ENCODE data around the gene MUC5AC.

Gene MUC5AC

DNA sequence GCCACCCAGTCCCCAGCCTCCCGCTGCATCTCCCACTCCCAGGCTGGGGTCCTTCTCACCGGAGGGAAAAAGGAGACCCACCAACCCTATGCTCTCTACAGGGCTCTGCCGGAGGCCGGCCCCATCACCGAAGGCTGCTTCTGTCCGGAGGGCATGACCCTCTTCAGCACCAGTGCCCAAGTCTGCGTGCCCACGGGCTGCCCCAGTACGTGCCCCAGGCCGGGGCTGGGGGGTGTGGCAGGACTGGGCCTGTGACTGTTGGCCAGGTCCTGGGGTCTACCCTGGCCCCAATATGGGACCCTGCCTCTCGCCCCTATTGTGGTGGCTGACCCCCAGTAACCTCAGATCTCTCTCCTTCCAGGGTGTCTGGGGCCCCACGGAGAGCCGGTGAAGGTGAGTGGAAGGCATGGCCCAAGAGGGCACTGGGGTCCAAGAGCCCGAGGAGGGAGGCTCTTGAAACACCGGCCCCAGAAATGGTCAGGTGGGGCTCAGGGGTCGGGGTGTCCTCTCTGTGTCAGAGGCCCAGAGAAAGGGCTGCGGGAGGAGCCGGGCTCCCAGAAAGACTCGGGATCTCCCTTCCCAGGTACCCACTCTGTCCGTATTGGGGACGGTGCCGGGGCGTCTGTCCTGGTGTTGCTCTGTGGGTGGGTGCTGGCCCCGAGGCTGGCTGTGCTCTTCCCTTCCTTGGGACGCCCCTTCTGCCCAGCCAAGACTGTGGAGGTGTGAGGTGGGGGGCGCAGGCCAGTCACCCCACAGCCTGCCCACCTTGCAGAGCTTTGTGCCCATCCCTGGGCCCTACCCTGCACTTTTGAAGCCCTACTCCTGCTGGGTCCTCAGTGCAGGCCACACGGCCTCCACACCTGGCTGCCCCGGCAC, 39.0 kb downstream of the MUC5AC start:
- DNase-seq (ENCODE audit: low read depth in 2 of 2): no peak
- H3K4me3 ChIP-seq (replicated peaks in 1 of 2; ENCODE audit: low read depth in 2 of 2, low read length in 2 of 2): no peak overlapping the region
- TF ChIP-seq, protein P1, sequence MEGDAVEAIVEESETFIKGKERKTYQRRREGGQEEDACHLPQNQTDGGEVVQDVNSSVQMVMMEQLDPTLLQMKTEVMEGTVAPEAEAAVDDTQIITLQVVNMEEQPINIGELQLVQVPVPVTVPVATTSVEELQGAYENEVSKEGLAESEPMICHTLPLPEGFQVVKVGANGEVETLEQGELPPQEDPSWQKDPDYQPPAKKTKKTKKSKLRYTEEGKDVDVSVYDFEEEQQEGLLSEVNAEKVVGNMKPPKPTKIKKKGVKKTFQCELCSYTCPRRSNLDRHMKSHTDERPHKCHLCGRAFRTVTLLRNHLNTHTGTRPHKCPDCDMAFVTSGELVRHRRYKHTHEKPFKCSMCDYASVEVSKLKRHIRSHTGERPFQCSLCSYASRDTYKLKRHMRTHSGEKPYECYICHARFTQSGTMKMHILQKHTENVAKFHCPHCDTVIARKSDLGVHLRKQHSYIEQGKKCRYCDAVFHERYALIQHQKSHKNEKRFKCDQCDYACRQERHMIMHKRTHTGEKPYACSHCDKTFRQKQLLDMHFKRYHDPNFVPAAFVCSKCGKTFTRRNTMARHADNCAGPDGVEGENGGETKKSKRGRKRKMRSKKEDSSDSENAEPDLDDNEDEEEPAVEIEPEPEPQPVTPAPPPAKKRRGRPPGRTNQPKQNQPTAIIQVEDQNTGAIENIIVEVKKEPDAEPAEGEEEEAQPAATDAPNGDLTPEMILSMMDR (IDR thresholded peaks at IDR 0.05; ENCODE audit: low read depth, low read length): no peak

DNA sequence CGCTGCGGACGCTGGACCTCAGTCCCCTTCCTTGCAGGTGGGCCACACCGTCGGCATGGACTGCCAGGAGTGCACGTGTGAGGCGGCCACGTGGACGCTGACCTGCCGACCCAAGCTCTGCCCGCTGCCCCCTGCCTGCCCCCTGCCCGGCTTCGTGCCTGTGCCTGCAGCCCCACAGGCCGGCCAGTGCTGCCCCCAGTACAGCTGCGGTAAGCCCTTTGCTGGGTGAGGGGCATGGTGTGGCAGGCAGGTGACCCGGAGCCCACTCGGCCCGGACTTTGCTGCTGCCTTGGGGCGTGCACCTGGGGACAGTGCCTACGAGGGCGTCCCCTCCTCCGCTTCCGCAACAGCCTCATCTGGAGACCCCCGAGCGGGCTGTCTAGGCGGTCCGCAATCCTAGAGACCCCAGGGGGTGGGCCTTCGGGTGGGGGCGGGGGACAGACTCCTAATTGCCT, 39.7 kb downstream of the MUC5AC start:
- DNase-seq (ENCODE audit: low read depth in 2 of 2): no peak
- TF ChIP-seq, protein P1 (IDR thresholded peaks at IDR 0.05; ENCODE audit: low read depth, low read length): no peak
- no peak overlapping the region for H3K4me3 ChIP-seq (replicated peaks in 1 of 2; ENCODE audit: low read depth in 2 of 2, low read length in 2 of 2)

DNA sequence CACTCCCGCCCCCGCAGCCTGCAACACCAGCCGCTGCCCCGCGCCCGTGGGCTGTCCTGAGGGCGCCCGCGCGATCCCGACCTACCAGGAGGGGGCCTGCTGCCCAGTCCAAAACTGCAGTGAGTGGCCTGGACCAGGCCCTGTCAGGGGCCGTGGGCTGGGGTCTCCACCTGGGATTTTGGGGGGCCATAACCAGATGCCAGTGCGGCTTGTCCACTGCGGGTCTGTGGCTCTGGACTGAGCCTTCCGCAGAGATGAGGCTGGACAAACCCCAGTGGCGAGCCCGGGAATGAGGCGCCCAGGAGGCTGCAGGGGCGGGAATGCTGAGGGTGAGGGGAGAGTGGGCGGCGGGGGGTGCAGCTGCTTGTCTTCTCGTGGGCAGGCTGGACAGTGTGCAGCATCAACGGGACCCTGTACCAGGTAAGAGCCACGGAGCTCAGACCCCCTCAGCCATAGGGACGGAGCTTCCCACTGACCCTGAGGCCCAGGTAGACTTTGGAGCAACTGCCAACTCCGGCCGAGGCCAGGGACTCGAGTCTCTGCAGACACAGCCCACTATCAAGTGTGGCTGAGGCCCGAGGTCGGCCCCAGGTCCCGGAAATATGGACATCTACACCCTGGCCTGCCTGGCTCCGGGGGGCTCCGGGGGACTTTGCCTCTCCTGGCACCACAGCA, 40.3 kb downstream of the MUC5AC start:
- TF ChIP-seq, protein P1 (IDR thresholded peaks at IDR 0.05; ENCODE audit: low read depth, low read length): no peak
- H3K4me3 ChIP-seq (replicated peaks in 1 of 2; ENCODE audit: low read depth in 2 of 2, low read length in 2 of 2): no peak overlapping the region
- DNase-seq (ENCODE audit: low read depth in 2 of 2): no peak

DNA sequence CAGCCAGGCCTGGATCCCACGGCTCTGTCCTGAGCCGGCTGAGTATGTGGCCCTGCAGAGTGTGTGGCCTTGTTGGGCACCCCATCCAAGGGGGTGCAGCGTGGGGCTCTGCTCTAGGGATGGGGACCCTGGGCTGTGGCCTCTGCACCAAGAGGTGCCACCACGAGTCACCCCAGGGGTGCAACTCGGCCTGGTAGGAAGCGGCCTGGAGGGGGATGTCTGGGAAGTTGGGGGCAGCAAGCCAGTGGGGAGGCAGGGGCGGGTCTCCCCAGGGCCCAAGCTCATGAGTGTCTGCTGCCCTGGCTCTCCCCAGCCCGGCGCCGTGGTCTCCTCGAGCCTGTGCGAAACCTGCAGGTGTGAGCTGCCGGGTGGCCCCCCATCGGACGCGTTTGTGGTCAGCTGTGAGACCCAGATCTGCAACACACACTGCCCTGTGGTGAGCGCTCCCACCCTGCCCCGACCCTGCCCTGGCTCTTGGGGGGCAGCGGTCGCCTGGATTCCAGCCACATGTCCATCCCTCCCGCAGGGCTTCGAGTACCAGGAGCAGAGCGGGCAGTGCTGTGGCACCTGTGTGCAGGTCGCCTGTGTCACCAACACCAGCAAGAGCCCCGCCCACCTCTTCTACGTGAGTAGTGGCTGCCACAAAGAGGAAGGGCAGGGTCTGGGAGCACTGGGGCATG, 40.9 kb downstream of the MUC5AC start:
- no peak overlapping the region for H3K4me3 ChIP-seq (replicated peaks in 1 of 2; ENCODE audit: low read depth in 2 of 2, low read length in 2 of 2)
- DNase-seq (ENCODE audit: low read depth in 2 of 2): no peak
- TF ChIP-seq, protein P1 (IDR thresholded peaks at IDR 0.05; ENCODE audit: low read depth, low read length): no peak

DNA sequence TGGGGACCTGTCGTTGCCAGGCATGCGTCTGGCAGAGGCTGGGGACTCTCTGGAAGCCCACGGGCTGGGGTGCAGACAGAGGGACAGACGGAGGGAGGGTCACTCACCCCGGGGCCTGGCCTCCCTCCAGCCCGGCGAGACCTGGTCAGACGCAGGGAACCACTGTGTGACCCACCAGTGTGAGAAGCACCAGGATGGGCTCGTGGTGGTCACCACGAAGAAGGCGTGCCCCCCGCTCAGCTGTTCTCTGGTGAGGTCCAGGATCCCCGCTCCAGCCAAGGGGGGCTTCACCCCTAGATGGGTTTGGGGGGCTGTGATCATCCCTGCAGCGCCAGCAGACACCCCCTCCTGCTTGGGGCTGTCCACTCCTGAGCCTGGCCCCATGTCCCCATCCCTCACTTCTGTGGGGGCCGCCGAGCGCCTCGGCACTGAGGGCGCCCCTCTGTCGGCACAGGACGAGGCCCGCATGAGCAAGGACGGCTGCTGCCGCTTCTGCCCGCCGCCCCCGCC, 41.5 kb downstream of the MUC5AC start:
- TF ChIP-seq, protein P1 (IDR thresholded peaks at IDR 0.05; ENCODE audit: low read depth, low read length): no peak
- DNase-seq (ENCODE audit: low read depth in 2 of 2): no peak
- H3K4me3 ChIP-seq (replicated peaks in 1 of 2; ENCODE audit: low read depth in 2 of 2, low read length in 2 of 2): no peak overlapping the region

DNA sequence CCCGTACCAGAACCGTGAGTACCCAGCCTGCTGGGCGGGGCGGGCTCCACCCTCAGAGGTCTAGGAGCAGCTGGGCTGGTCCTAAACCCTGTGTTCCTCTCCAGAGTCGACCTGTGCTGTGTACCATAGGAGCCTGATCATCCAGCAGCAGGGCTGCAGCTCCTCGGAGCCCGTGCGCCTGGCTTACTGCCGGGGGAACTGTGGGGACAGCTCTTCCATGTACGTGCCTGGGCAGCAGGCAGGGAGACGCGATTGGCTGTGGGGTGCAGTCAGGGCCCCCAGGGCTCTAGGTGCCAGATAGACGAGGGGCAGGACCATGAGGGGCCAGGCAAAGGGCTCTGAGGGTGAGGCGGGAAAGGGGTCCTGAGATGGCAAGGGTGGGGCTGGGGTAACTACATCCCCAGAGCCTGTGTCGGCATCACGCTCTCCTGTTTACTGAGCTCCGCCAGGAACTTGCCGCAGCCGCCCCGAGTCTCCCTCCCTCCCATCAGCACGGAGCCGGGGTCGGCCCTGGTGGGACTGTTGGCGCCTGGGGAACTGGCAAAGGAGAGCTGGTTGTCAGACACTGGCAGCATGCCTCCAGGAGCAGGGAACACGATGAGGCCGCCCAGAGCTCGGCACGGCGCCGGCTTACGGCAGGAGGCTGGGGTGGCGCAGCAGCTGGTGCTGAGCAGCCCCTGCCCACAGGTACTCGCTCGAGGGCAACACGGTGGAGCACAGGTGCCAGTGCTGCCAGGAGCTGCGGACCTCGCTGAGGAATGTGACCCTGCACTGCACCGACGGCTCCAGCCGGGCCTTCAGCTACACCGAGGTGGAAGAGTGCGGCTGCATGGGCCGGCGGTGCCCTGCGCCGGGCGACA, 42.2 kb downstream of the MUC5AC start:
- H3K4me3 ChIP-seq (replicated peaks in 1 of 2; ENCODE audit: low read depth in 2 of 2, low read length in 2 of 2): no peak overlapping the region
- TF ChIP-seq, protein P1 (IDR thresholded peaks at IDR 0.05; ENCODE audit: low read depth, low read length): no peak
- no peak for DNase-seq (ENCODE audit: low read depth in 2 of 2)

All from cardiac fibroblast (primary cell).